COLO829 (cell line): ENCODE results near the gene NUP205.
"Not testable (repeated sequence)": the region's sequence is repeated elsewhere in the genome, so short reads cannot be mapped to it uniquely, and the experiment has no call there.

Experiments
- DNase-seq: peaks from one replicate; pipeline ENCODE4 v3.0.0; 2012; ENCODE audit warnings: low spot score

The NUP205 gene

GRCh38 chr7:135634191-135634878 is 76.6 kb downstream of the NUP205 start:
- no peak for DNase-seq

- not testable (repeated sequence) for DNase-seq
Observed at GRCh38 chr7:135639690-135640089, 82.0 kb downstream of the NUP205 start.

- DNase-seq = no peak
Observed at GRCh38 chr7:135644154-135644553, 86.4 kb downstream of the NUP205 start.

GRCh38 chr7:135644729-135645128 is 87.0 kb downstream of the NUP205 start:
- no peak for DNase-seq

- peak; percentile 72 for DNase-seq
Observed at GRCh38 chr7:135645296-135645904, 87.7 kb downstream of the NUP205 start.

DNA sequence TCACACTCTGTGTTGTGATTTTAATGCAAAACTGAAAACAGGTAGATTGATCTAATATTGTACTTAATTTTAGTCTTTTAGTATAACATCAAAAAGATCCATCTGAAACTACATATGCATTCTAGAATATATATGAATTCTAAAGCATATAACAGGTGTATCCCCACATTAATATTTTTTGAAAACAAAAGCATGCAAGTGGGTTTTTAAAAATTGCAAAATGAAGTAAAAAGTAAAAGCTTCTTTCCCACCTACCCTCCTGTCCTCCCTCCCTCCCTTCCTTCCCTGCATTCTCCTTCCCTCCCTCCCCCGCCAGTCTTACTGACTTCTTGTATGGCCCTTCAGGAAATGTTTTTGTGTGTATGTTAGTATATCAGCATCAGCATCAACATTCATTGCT is 90.0 kb downstream of the NUP205 start:
- DNase-seq = no peak

DNA sequence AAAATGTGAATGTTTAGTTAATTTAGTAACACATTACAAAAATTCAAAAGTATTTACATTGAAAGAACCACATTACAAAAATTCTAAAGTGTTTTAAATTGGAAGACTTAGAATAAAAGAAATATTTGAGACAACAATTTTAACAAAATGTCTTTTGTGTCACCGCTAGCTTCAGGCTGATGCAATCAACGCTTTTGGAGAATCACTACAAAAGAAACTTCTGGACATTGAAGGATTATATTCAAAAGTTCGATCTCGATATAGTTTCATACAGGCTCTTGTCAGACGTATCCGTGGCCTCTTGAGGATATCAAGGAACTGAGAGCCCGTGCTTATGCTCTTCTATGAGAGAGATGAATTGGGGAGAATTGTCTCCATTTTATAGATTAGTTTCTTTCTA is 90.5 kb downstream of the NUP205 start:
- DNase-seq = no peak

- DNase-seq = no peak
Observed at GRCh38 chr7:135650831-135651573, 93.3 kb downstream of the NUP205 start.

DNA sequence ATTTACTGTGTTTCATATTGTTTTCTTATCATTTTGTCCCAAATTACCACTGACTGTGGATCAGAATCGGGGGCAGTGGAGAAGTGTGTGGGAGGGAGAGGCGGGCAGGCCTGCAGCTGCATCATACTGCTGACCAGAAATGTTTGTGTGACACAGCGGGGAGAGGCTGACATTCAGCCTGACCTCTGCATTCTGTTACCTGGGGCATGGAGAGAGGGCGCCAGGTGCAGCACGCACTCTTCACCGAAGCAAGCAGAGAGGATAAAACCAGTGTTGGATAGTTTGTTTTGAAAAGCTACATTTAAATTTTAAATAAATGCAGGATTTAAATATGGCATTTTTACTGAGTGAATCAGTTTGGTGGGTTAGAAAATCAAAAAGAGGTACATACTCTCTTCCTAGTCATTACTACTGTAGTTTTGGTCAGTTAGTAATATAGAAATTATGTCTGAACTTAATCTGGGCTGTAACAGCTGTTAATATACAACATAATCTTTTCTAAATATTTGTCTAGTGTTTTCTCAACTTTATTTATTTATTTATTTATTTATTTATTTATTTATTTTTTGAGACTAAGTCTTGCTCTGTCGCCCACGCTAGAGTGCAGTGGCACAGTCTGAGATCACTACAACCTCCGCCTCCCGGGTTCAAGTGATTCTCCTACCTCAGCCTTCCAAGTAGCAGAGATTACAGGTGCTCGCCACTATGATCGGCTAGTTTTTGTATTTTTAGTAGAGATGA is 95.8 kb downstream of the NUP205 start:
- no peak for DNase-seq

- no peak for DNase-seq
Observed at GRCh38 chr7:135658564-135658963, 100.8 kb downstream of the NUP205 start.

GRCh38 chr7:135659159-135659846 is 101.6 kb downstream of the NUP205 start:
- DNase-seq = no peak

- DNase-seq = no peak
Observed at GRCh38 chr7:135661311-135662122, 103.8 kb downstream of the NUP205 start.

- DNase-seq = no peak
Observed at GRCh38 chr7:135662123-135662372, 104.3 kb downstream of the NUP205 start.

GRCh38 chr7:135662373-135663114 is 104.8 kb downstream of the NUP205 start, which contains the start of gene STMP1:
Gene STMP1, plus strand, starts transcription at chr7:135662514.
- peak; percentile 98 for DNase-seq

GRCh38 chr7:135664046-135664589 is 106.4 kb downstream of the NUP205 start:
- peak; percentile 32 for DNase-seq

DNA sequence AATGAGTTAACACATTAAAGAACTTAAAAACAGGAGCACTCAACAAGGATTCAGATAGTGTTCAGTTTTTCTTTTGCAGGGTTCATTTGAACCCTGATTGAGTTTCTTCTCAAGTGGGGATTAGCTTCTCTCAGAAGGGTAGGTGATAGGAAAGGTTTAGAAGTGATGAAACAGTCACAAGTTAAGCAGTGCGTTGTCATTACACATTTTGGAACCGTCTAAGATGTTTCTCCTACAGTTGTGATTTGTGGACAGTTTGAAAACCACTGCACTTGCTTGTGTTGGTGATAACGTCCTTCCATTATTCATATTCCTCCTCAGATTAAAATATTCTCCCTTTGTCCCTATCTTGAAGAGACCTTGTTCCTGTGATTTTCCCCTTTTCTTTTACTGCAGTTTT is 107.3 kb downstream of the NUP205 start:
- no peak for DNase-seq

DNA sequence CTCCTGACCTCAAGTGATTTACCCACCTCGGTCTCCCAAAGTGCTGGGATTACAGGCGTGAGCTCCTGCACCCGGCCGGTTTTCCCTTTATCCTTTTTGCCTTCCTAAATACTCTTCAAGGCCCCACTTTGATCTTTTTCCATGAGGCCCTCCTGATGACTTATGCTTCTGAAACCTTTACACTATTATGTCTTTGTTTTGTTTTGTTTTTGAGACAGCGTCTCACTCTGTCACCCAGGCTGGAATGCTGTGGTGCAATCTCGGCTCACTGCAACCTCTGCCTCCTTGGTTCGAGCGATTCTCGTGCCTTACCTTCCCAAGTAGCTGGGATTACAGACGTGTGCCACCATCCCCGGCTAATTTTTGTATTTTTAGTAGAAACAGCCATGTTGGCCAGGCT is 108.4 kb downstream of the NUP205 start:
- no peak for DNase-seq

- no peak for DNase-seq
Observed at GRCh38 chr7:135666846-135667245, 109.1 kb downstream of the NUP205 start.

DNA sequence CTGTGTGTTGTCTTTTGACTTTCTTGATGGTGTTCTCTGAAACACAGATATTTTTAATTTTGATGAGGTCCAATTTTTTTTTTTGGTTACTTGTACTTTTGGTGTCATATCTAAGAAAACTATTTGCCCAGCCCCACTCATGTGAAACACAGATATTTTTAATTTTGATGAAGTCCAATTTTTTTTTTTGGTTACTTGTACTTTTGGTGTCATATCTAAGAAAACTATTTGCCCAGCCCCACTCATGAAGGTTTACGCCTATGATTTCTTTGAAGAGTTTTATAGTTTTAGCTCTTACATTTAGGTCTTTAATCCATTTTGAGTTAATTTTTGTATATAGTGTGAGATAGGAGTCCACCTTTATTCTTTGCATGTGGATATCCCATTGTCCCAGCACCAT is 109.9 kb downstream of the NUP205 start:
- not testable (repeated sequence) for DNase-seq

GRCh38 chr7:135668852-135669395 is 111.2 kb downstream of the NUP205 start:
- DNase-seq = not testable (repeated sequence)
